ENCODE data around the gene CHP1. TPM values are rescaled to one million over a fixed set of nuclear protein-coding genes. Genes with fewer than 3 reads are reported as not detected.
"Not testable (repeated sequence)": the region's sequence is repeated elsewhere in the genome, so short reads cannot be mapped to it uniquely, and the experiment has no call there.

The CHP1 gene
- total RNA-seq, 1 donor from 2014 or later, result 96.6 TPM

DNA sequence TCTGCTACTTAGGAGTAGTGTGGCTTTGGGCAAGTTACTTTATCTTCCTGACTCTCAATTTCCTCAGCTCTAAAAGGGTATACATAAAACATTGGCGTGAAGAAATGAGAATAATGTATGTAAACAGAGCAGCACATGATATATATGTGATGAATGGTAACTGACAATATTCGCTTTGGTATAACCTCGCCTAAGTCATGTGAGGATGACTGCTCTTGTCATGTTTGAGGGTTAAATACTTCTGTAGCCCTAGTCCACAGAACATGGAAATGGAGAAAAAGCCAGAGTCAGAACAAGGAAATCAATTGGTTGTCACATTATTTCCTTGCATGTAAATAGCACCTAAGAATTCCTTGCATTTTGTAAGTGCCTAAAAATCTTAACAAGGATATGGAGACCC is 25.0 kb downstream of the CHP1 start:
- DNase-seq (ENCODE audit: extremely low read depth, low read depth, low spot score), result no peak

DNA sequence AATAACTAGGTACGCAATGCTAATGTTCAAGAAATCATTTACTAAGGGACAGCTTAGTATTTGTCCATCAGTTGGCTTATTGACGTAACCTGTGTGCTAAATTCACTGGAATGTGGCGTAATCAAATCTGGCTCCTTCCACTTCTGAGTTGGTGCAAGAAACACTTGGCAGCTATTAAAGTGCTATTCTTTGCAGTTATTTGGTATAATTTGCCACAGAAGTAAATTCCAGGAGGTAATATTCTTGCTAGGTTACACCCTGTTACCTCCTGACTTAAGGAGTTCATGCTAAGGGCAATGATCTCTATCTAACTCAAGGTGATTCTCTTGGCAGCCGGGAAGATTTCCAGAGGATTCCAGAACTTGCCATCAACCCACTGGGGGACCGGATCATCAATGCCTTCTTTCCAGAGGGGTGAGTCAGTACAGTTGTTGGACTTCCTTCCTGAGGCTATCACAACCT is 25.5 kb downstream of the CHP1 start:
- no peak for DNase-seq (ENCODE audit: extremely low read depth, low read depth, low spot score)

DNA sequence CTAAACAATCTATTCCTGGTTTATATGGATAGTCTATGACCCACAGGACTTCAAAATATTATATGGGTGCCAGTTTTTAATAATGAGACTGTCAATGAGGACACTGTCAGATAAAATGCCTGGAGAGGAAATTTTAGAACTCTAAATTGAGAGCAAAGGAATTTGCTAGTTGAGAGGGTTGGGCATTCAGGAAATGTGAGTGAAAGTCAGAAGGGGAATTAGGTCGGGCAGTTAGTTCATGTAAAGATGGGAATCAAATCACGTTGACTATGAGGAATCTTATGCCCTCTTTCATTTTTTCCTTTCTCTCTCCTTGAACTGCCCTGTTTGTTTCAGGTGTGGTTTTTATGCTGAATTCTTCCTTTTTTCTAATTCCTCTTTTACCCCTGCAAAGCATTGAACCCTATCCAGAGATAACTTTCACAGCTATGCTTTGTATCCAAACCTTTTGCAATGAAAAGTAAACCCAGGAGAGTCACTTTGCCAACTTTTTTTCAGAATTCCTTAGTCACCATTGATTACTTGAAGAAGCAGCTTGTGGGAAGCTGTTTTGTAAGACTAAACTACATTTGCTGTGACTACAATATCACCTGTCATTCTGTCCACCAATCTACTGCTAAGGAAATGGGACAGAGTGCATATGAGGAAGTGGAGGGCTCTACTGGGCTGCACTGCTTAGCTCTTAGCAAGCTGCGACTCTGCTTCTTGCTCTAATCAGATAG is 27.8 kb downstream of the CHP1 start:
- DNase-seq (ENCODE audit: extremely low read depth, low read depth, low spot score), result no peak

DNA sequence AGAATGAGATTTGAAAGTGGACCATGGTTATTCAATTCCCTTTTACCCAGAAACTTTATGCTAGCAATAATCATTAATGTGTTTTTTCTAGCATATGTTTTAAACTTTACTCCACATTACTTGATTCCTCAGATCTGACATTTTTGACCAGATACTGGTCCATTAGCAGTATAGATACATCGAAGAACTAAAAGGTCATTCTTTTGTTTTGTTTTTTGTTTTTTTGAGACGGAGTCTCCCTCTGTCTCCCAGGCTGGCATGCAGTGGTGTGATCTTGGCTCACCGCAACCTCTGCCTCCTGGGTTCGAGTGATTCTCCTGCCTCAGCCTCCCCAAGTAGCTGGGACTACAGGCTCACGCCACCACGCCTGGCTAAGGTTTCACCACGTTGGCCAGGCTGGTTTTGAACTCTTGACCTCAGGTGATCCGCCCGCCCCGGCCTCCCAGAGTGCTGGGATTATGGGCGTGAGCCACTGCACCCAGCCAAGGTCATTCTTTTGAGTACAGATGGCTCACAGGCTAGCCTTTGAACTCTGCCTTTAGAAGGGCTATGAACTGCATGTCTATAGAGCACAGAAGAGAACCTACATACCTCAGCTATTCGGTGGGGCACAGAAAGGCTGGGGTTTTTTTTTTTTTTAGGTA is 28.6 kb downstream of the CHP1 start:
- DNase-seq (ENCODE audit: extremely low read depth, low read depth, low spot score), result no peak

DNA sequence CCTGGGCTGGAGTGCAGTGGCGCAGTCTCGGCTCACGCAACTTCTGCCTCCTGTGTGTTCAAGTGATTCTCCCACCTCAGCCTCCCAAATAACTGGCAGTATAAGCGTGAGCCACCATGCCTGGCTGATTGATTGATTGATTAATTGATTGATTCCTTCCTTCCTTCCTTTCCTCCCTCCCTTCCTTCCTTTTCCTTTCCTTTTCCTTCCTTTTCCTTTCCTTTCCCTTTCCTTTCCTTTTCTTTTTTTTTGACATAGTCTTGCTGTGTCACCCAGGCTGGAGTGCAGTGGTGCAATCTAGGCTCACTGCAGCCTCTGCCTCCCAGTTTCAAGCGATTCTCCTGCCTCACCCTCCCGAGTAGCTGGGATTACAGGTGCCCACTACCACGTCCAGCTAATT is 29.9 kb downstream of the CHP1 start:
- not testable (repeated sequence) for DNase-seq (ENCODE audit: extremely low read depth, low read depth, low spot score)

DNA sequence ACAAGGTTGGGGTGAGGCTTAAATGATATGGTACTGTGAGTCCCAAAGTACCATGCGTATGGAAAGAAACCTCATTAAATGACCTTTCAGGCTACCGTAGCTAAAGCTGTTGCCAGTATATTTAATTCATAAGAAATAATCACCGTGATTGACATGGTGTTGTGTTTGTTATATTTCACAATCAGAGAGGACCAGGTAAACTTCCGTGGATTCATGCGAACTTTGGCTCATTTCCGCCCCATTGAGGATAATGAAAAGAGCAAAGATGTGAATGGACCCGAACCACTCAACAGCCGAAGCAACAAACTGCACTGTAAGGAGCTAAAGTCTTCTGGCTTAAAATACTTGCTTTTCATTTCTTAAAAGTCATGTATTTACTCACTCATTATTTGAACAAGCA is 31.5 kb downstream of the CHP1 start:
- no peak for DNase-seq (ENCODE audit: extremely low read depth, low read depth, low spot score)

DNA sequence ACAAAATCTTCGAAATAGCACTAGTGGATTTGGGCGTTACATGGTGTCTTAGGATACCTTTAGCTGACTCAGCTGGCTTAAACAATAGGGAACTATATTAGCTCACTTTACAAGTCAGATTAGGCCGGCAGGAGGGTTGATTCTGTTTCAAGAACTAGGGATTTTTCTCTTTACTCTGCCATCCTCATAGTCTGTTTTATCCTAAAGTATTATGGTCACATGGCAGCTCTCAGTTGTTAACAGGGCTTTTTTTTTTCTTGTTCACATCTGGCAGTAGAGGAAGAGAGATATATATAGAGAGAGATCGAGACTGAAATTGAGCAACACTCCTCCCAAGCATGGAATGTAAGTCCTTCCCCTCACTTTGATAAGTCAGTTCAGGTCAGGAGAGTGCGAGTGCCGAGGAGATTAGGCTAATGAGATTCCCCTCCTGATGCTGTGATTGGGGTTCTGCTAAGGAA is 32.9 kb downstream of the CHP1 start:
- DNase-seq (ENCODE audit: extremely low read depth, low read depth, low spot score), result no peak

DNA sequence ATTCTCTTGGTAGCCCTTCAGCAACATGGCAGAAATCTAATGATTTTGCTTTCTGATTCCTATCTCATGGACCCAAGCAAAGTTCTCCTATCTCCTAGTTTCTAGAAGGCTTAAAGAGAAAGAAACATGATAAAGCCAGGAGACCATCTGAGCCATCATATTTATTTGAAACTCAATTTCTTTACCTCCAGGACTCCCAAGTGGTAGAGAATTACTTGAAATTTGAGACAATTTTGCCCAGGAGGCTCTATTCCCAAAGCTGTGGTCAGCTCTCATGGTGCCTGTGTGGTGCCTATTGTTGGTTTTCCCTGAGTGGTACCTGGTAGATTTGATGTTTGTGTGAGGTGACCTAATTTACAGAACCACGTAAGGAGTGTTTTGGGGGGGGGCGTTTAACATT is 38.8 kb downstream of the CHP1 start:
- DNase-seq (ENCODE audit: extremely low read depth, low read depth, low spot score), result no peak

DNA sequence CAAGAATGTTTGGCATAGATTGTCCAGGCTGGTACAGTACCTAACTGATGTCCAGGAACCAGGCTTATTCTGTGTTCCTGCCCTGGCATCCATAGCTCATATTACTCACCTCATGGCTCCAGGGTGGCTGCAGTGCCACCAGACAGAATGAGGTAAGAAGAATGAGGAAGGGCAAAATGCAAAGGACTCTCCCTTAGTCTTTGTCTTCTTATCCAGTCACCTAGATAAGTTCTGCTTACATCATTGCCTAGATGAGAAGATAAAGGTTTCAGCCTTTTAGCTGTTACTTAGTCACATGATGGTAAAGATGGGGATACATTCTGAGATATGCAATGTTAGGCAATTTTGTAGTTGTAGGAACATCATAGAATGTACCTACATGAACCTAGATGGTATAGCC is 45.8 kb downstream of the CHP1 start:
- no peak for DNase-seq (ENCODE audit: extremely low read depth, low read depth, low spot score)

DNA sequence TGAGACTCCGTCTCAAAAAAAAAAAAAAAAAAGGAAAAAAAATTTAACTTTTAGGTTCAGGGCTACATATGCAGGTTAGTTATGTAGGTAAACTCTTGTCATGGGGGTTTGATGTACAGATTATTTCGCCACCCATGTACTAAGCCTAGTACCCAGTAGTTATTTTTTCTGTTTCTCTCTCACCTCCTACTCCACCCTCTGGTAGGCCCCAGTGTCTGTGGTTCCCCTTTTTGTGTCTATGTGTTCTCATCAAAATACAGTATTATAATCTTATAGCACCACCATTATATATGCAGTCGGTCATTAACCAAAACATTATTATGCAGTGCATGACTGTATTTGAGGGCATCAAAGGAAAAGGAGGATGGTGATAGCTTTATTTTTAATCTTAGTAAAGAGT is 47.3 kb downstream of the CHP1 start:
- no peak for DNase-seq (ENCODE audit: extremely low read depth, low read depth, low spot score)

DNA sequence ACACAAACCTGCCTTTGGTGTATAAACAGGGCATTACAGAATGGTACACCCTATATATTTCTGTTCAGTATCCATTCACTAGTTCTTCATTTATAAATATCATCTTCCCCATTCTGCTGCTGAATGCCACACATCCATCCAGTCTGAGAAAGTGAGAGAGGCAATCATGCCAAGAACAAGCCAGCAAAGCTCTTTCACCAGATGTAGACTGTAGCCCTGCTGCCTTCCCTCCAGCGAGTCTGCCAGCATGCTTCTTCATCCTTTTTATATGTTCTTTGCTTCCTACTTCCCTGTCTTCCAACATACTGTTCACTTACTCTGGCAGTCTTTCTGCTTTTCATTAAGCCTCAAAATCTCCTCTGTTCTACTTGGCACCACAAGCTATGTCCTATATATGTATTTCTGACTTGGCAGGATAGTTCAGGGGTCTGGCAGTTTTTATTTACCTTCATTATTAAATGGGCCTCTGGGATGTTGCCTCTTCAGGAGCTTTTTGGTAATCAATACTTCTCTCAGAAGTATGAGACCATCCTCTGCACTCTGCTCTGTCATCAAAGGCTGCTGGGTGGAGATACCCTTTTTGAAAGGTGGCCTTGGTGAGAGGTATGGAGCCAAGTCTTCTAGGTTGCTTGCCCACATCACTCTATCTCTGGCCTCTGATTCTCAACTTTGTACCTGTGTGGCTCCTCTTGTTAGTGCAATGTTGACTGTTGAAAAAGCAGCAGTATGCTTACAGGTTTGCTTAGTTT is 48.6 kb downstream of the CHP1 start:
- DNase-seq (ENCODE audit: extremely low read depth, low read depth, low spot score), result no peak

DNA sequence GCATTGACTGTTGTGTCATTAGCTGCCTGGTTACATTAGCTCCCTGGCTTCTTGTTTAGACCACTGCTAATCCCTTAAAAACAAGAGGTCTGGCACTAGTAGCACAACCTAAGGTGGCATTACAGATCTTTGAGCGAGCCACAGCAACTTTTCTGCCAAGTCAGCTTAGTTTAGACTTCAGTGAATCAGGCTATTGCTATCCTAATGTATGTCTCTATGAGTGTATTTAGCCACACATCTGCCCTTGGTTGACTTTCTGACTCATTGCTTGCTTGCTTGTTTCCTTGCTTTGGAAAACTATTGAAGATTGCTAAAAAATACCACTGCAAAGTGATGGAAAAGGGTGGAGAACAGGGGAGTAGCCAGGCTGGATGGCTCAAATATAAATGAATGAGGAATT is 50.2 kb downstream of the CHP1 start:
- DNase-seq (ENCODE audit: extremely low read depth, low read depth, low spot score), result no peak

DNA sequence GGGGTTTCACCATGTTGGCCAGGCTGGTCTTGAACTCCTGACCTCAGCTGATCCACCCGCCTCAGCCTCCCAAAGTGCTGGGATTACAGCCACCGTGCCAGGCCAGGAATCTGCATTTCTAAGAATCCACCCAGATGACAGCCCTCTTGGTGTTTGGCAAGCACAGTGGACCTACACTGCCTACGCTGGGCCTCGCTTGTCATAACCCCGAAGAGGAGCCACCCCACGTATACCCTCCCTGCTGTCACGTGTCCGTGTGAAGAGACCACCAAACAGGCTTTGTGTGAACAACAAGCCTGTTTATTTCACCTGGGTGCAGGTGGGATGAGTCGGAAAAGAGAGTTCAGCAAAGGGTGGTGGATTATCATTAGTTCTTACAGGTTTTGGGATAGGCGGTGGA is 51.4 kb downstream of the CHP1 start:
- not testable (repeated sequence) for DNase-seq (ENCODE audit: extremely low read depth, low read depth, low spot score)

DNA sequence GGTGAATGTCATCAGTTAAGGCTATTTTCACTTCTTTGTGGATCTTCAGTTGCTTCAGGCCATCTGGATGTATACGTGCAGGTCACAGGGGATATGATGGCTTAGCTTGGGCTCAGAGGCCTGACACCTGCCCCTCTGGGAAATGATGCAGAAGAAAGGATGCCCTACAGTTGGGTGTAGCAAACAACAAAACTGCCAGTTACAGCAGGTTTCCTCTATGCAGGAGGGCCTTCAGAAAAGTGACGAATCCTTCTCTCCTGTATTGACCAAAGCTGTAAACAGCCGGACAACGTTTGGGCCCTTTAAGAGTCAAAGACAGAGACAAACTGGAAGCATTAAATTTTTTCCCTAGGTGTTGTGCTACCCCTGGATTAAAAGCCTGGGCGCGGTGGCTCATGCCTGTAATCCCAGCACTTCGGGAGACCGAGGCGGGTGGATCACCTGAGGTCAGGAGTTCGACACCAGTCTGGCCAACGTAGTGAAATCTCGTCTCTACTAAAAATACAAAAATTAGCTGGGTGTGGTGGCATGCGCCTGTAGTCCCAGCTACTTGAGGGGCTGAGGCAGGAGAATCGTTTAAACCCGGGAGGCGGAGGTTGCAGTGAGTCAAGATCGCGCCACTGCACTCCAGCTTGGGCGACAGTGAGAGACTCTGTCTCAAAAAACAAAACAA is 52.0 kb downstream of the CHP1 start:
- not testable (repeated sequence) for DNase-seq (ENCODE audit: extremely low read depth, low read depth, low spot score)

DNA sequence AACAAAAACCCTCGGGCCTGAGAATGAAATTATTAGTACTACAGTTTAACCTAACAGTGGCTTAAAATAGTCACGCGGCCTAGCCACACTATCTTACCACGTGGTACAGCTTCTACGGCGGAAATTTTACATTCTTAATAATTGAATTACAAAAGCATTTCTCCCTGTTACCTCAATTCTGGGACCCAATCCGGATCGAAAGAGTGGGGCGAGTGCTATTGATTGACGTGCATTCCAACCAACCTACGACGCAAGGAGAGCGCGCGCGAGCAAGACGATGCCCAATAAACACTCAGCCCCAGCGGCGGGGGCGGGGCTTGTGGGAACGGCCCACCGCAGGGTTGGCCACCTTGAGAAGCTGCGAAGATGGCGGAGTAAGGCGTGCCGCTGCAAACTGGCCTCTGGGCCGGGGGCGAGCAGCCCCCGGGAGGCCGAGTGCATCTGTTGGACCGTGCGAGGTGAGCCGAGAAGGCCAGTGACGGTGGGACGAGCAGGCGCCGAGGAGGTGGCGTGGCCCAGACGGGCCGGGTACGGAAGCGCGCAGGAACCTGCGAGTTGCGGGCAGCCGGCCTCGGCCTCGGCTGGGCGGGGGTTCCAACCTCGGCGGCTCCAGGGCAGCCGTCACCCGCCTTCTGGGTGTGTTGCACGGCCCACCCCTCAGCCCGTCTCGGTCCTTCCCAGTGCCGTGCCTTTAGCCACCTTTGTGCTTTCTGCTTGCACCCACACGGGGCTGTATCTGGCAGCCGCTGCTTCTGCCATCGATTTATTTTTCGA is 52.8 kb downstream of the CHP1 start:
- peak; percentile 97 for DNase-seq (ENCODE audit: extremely low read depth, low read depth, low spot score)

DNA sequence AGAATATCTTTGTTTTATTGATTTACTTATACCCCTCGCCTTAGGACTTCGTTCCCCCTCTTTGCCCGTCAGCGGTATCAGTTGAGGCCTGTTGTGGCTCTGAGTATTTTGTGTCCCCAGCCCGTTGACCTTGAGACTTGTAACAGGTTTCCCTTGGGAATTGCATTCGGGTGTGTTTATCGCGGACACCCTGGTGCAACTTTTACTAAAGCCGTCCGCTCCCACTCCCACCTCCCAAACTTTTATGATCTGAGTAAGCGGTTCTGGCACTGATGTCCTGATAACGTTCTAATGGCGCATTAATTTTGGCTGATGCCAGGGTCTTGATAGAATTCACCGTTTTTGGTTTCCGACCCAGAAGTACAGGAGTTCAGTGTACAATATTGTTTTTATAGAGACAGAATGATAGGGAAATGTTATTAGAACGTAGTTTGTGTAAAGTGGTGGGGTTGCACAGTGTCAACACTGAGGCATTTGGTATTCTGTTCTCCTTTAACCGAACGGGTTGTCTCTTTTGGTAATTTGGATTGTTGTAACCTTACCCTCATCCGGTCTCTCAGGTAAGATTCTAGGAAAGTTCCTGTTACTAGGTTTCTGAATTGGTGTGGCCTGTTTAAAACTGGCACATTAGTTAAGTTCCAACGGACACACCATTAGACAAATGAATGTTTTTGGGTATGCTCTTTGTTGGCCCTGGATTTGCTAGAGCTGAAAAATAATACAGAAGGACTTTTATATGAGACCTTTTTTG is 53.5 kb downstream of the CHP1 start:
- DNase-seq (ENCODE audit: extremely low read depth, low read depth, low spot score), result no peak

DNA sequence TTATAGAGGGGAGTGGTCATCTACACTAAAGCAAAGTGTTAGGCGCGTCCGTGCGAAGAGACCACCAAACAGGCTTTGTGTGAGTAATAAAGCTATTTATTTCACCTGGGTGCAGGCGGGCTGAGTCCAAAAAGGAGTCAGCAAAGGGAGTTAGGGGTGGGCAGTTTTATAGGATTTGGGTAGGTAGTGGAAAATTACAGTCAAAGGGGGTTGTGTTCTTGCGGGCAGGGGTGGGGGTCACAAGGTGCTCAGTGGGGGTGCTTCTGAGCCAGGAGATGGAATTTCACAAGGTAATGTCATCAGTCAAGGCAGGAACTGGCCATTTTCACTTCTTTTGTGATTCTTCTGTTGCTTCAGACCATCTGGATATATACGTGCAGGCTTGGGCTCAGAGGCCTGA is 54.2 kb downstream of the CHP1 start:
- no peak for DNase-seq (ENCODE audit: extremely low read depth, low read depth, low spot score)

DNA sequence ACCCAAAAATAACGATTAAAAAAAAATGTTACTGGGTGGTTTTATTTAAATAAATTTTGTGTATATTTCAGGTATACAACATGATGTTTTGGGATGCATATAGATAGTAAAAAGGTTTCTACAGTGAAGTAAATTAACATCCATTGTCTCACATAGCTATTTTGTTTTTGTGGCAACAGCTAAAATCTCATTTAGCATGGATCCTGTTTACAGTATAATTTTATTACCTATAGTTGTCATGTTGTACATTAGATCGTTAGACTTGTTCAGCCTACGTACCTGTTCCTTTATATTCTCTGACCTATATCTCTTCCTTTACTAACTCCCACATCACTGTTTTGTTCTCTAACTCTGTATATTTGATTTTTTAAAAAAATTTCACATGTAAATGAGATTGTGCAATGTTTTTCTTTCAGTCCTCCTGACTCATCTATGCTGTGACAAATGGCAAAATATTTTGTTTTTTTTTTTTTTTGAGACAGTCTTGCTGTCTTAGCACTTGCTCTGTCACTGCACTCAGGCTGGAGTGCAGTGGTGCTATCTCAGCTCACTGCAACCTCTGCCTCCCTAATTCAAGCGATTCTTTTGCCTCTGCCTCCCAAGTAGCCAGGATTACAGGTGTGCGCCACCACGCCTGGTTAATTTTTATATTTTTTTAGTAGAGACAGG is 55.7 kb downstream of the CHP1 start:
- DNase-seq (ENCODE audit: extremely low read depth, low read depth, low spot score), result no peak

DNA sequence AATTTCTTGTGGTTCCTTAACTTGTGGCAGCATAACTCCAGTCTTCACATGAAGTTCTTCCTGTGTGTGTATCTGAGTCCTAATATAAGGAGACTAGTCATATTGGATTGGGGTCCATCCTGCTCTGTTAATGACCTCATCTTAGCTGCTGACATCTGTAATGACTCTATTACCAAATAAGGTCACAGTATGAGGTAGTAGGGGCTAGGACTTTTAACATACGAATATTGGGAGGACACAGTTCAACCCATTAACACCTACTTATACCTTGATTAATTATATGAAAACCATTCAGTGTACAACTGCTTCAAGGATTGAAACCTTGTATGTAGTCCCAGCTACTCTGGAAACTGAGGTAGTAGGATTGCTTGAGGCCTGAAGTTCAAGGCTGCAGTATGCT is 57.4 kb downstream of the CHP1 start:
- no peak for DNase-seq (ENCODE audit: extremely low read depth, low read depth, low spot score)
